ENCODE measurements around the gene CELF1.

CELF1 gene

GRCh38 chr11:47437218-47437745 is 115.7 kb downstream of the CELF1 start:
- H3K9ac ChIP-seq, result no peak overlapping the region
- H3K27ac ChIP-seq, result no peak overlapping the region
- no peaks in the 10 kb centered on the region for H3K27me3 ChIP-seq (ENCODE audit: control insufficient read depth, insufficient read depth, low read length)
- no peaks in the 10 kb centered on the region for H3K79me2 ChIP-seq
- H3K4me3 ChIP-seq (ENCODE audit: low read depth, low read length), result no peak overlapping the region
- no peak overlapping the region for H2AFZ ChIP-seq
- TF ChIP-seq CTCF (IDR thresholded peaks at IDR 0.05), result no peak
- no peaks in the 10 kb centered on the region for H3K36me3 ChIP-seq (ENCODE audit: control insufficient read depth, insufficient read depth, low read length)
- H3K9me3 ChIP-seq (ENCODE audit: control insufficient read depth, low read length), result no peaks in the 10 kb centered on the region
- H3K4me1 ChIP-seq, result no peaks in the 10 kb centered on the region
- H3K4me2 ChIP-seq (ENCODE audit: low read length), result no peak overlapping the region

- Histone ChIP-seq H3K27ac (no peak overlapping the region), H3K9ac (no peak overlapping the region), H3K36me3 (ENCODE audit: control insufficient read depth, insufficient read depth, low read length) (no peaks in the 10 kb centered on the region), H2AFZ (no peak overlapping the region), H3K4me3 (ENCODE audit: low read depth, low read length) (no peak overlapping the region), H3K9me3 (ENCODE audit: control insufficient read depth, low read length) (no peaks in the 10 kb centered on the region), H3K79me2 (no peaks in the 10 kb centered on the region), H3K4me2 (ENCODE audit: low read length) (no peak overlapping the region), H3K27me3 (ENCODE audit: control insufficient read depth, insufficient read depth, low read length) (no peaks in the 10 kb centered on the region), H3K4me1 (no peaks in the 10 kb centered on the region)
- no peak for TF ChIP-seq CTCF (IDR thresholded peaks at IDR 0.05)
These were observed 116.2 kb downstream of the CELF1 start for GRCh38 chr11:47436726-47437125.

- Histone ChIP-seq H3K9ac (no peak overlapping the region), H3K79me2 (no peaks in the 10 kb centered on the region), H3K4me3 (ENCODE audit: low read depth, low read length) (no peak overlapping the region), H3K27ac (no peak overlapping the region), H2AFZ (no peak overlapping the region), H3K27me3 (ENCODE audit: control insufficient read depth, insufficient read depth, low read length) (no peaks in the 10 kb centered on the region), H3K4me2 (ENCODE audit: low read length) (no peak overlapping the region), H3K4me1 (no peaks in the 10 kb centered on the region), H3K9me3 (ENCODE audit: control insufficient read depth, low read length) (no peaks in the 10 kb centered on the region), H3K36me3 (ENCODE audit: control insufficient read depth, insufficient read depth, low read length) (no peaks in the 10 kb centered on the region)
- no peak for TF ChIP-seq CTCF (IDR thresholded peaks at IDR 0.05)
These were observed 117.2 kb downstream of the CELF1 start for GRCh38 chr11:47435687-47436086.

- no peak for TF ChIP-seq CTCF (IDR thresholded peaks at IDR 0.05)
These were observed 118.7 kb downstream of the CELF1 start for GRCh38 chr11:47434011-47434786.

GRCh38 chr11:47433157-47433556 is 119.8 kb downstream of the CELF1 start:
- Histone ChIP-seq H2AFZ (no peak overlapping the region), H3K4me2 (ENCODE audit: low read length) (no peak overlapping the region), H3K79me2 (no peaks in the 10 kb centered on the region), H3K9ac (no peak overlapping the region), H3K4me1 (no peaks in the 10 kb centered on the region), H3K9me3 (ENCODE audit: control insufficient read depth, low read length) (no peaks in the 10 kb centered on the region), H3K4me3 (ENCODE audit: low read depth, low read length) (no peak overlapping the region), H3K27me3 (ENCODE audit: control insufficient read depth, insufficient read depth, low read length) (no peaks in the 10 kb centered on the region), H3K27ac (no peak overlapping the region), H3K36me3 (ENCODE audit: control insufficient read depth, insufficient read depth, low read length) (no peaks in the 10 kb centered on the region)
- TF ChIP-seq CTCF (IDR thresholded peaks at IDR 0.05), result no peak

More at GRCh38 chr11:47434011-47434786, 118.7 kb downstream of the CELF1 start:
- H3K9ac ChIP-seq, result no peak overlapping the region
- H3K4me3 ChIP-seq (ENCODE audit: low read depth, low read length), result no peak overlapping the region
- no peak overlapping the region for H3K4me2 ChIP-seq (ENCODE audit: low read length)
- H3K27ac ChIP-seq, result no peak overlapping the region
- H3K9me3 ChIP-seq (ENCODE audit: control insufficient read depth, low read length), result no peaks in the 10 kb centered on the region
- no peak overlapping the region for H2AFZ ChIP-seq
- no peaks in the 10 kb centered on the region for H3K27me3 ChIP-seq (ENCODE audit: control insufficient read depth, insufficient read depth, low read length)
- no peaks in the 10 kb centered on the region for H3K79me2 ChIP-seq
- no peaks in the 10 kb centered on the region for H3K36me3 ChIP-seq (ENCODE audit: control insufficient read depth, insufficient read depth, low read length)
- no peaks in the 10 kb centered on the region for H3K4me1 ChIP-seq

All from parathyroid adenoma (tissue), 2 donors.